ENCODE results near the gene LYPD6B. TPM values are rescaled to one million over a fixed set of nuclear protein-coding genes. Genes with fewer than 3 reads are reported as not detected.
A peak's percentile ranks its signal among the peaks of the same experiment; 100 is the strongest.

Gene LYPD6B
- total RNA-seq, 1 experiment from 2014 or later: 0.38 TPM

DNA sequence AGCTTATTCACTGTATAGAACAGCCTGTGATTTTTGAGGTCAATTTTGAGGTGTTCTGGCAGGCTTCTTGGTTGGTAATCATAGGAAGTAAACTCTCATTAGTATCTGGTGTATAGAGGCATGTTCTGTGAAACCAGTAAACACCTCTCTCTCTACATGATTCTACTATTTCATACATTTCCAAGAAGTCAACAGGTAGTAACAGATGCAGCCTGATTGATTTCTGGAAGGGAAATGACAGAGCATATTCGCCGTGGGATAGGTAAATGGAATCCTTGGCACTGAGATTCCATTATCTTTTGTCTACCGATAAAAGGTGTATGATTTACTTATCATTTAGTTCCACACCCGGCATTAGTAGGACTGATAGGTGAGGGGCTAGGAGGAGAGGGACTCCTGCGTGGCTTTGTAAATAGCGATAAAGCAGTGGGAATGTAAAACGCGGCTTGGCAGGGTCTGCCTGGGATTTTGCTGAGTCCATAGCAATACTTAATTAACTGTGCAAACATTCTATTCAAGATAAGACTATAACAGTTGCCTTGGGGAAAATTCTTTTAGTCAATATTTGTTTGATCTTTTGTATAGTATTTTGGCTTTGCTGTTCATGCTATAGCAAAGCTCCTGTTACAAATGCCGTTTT is 32.3 kb downstream of the LYPD6B start:
- no peak for DNase-seq (ENCODE audit: low spot score)

DNA sequence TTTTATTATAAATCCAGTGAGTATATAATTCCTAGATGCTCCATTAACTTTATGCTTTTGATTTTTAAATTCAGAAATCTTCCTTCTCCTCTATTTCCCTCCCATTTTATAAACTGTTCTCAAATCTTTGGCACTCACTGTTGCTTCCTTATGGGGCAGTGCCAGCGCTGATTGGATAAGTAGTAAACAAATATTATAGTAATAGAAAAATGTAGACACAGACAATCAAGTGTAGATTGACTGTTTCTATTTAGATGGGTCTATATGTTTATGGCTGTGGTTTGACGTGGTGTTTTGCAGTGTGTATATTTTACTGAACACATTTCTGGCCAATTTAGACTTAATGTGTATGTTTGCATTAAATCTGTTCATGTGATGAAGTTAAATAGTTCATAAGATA is 36.6 kb downstream of the LYPD6B start:
- DNase-seq (ENCODE audit: low spot score): no peak

DNA sequence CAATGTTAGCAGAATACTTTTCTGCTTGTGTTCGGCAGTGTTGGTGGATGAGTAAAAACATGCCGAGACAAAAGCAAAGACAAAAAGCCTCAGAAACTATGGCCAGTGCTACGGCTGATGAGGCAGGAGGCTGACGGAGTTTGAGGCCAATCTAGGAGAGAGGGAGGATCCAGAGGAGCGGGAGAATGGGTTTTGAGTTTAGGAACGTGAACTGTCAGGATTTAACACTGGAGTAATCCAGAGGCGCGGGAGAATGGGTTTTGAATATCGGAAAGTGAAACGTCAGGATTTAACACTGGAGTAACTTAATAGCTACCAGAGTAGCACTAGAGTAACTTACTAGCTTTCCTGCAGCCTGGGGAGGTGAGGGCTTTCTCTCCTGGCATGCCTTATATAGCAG is 37.4 kb downstream of the LYPD6B start:
- DNase-seq (ENCODE audit: low spot score): peak; percentile 37

DNA sequence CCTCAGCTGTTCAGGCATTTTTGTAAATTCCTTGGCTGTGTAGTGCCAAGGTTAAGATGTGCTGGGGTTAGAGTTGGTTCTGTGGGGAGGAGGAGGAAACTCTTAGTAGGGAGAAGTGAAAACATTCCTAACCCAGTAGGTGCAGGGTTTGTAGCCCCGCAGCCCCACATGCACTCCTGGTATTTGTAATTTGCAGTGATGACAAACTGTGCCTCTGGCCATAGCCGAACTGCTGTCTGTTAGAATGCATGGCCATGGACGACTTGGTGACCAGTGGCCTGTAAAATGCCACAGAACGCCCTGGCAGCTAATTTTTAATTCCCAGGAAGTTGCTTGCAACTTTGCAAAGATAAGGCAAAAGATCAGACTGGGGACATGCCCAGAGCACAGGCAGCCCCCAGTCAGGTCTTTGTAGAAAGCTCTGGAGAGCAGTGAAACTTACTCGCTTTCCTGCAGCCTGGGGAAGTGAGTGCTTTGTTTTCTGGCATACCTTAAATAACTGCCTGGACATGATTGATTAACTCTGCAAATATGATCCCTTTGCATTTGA is 38.4 kb downstream of the LYPD6B start:
- peak; percentile 31 for DNase-seq (ENCODE audit: low spot score)

DNA sequence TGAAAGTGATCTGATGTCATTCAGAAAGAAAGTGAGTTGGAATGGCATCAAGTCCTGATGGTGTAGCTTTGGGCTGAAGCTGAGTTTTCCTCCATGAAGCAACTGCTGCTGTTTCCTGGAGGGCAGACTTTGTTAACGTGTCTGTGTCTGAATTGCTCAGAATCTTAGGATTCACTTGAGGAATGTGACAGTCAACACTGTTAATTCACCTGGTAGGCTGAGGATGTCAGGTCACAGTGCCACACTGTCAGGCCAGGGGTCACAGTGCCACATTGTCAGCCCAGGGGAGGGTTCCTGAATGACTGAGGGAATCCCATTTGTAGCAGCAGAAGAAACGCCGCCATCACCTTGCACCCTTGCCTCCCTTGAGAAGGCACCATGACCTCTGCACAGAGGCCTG is 39.4 kb downstream of the LYPD6B start:
- no peak for DNase-seq (ENCODE audit: low spot score)

DNA sequence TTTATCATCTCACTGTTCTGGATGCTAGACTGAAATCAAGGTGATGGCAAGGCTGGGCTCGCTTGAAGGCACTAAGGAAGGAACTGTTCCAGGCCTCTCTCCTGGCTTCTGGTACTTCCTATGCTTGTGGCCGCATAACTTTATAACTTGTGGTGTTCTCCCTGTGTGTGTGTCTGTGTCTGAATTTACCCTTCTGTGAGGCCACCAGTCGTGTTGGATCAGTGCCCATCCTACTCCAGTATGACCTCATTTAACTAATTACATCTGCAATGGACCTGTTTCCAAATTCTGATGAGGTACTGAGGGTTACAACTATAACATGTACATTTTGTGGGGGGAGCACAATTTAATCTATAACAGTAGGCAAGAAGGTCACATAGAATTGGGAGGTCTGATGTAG is 41.6 kb downstream of the LYPD6B start:
- no peak for DNase-seq (ENCODE audit: low spot score)

DNA sequence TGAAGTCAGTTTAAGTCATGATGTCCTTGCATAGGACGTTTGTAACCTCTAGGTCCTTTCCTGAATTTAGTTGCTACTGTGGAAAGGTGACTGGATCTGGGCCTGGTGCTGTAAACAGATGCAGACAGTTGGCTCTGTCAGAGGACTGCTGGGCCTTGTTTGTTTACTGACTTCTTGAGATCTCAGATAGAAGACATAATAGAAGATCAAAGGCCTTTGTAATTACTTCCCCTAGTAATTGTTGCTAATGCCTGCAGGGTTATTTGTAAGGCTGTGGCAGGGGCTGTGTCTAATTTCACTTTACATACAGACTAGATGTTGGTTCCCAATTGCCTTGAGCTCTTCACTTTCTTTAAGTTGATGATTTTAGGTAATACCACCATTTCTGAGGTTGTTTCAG is 42.5 kb downstream of the LYPD6B start:
- no peak for DNase-seq (ENCODE audit: low spot score)

DNA sequence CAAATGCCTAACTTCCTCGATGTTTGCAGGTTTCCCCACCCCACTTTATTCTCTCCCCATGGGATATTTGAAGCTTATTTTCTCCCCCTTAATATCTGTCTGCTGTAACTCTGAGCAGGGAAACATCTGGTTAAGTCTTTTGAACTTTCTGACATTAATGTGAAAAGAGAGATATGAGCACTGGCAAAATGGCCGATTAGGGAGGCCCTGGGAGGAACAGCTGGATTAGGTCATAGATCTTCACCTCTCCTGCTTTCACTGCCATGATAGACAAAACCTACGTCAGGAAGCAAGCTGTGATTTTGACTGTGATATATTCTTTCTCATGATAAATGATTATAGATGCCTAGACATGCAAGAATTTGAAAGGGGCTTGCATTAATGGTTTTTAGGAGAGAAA is 43.6 kb downstream of the LYPD6B start:
- no peak for DNase-seq (ENCODE audit: low spot score)

DNA sequence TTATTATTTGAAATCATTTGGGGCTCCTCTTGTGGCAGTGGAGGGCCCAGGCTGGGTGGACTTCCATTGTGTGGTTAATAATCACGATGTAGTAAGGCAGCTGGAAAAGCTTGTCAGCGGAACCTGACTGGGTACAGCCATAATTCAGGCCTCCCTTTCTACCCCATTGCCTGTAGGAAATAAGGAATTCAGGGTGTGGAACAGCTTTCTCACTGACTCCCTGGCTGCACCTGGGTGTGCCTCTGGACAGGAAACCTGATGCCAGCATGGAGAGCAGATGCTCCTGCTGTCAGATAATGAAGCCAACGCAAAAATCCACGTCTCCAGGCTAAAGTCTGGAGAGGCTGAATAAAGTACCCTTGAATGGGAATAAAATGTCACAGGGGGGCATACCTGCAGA is 44.2 kb downstream of the LYPD6B start:
- no peak for DNase-seq (ENCODE audit: low spot score)

DNA sequence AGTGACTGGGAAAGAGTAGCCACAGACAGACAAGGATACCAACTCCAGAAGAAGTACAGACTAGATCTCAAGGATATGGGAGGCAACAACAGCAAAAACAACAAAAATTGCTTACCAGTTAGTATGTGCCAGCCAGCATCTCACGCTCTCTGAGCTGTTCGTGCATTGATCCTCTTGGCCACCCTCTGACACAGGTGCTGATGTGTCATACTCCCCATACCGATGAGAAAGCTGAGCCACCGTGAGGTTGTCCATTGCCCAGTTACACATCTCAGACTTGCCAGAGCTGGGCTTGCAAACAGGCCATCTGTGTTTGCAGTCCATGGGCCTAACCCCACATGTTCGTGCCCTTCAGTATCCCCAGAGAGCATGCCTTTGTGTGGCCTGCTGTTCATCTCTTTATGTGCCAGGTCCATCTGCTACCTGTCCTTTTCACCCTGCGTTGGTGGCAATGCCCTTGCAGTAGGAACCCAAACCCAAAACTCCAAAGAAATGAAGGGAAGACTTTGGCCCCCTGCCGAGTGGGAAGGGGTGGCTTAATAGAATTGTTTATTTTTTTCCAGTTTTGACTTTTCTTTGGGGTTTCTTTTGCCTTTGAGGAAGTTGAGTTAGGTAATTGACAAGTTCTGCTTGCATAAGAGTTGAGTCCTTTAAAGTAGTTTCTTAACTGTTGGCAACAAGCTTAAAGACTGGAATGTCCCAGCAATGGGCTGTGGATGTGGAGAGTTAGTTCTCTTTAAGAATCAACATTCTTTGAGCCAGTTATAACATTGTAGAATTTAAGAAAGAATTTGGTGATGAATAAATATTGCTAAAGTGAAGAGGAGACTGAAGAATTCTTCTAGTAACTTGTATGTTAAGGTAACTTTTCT is 46.7 kb downstream of the LYPD6B start:
- DNase-seq (ENCODE audit: low spot score): no peak

DNA sequence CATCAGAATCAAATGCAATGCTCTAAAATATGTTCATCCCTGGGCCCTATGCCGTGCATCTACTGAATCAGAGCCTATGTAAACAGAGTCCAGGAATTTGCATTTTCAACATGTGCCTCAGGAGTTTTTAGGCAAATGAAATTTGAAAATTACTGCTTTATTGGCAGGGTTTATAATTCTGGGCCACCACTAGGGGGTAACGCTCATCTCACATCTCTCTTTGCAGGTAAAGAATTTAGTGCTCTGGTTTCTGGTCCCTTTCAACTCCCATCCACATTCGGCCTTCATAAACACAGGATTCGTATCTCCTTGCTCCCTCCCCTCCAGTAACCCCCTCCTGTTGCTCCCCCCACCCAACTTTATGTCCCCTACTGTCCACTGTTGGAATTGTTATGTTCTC is 49.3 kb downstream of the LYPD6B start:
- no peak for DNase-seq (ENCODE audit: low spot score)

DNA sequence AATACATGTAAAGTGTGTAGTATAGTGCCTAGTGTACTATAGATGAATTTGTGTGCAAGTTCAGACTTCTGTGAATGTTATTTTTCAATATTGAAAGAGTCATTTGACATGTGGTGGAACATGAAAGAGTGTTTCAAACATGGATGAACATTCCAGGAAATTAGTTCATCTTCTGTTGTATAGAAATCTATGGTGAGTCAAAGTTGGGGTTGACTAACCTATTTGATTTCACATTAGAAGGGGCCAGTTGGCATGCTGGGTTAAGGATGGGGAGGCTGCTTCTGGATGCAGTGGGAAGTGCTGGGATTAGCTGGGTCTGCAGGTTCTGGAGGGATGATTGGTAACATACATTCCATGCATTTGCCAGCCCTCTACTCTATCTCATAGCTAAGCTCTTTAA is 50.6 kb downstream of the LYPD6B start:
- no peak for DNase-seq (ENCODE audit: low spot score)

DNA sequence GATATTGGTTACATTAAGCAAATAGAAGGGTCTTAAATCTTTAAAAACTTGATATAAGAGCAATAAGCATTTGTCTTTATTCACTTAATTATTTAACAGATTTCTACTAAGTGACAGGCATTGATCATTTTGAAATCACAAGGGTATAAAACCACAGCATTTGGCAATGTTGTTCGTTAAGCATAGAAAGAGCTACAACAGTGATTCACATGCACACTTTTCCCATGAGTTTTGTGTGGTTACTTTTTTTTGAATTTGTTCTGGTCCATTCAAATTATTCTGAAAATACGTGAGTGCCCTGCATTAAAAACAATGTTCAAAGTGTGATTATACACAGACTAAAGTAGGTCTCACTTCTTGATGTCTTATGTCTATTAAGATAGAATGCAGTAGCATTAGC is 52.2 kb downstream of the LYPD6B start:
- DNase-seq (ENCODE audit: low spot score): no peak

DNA sequence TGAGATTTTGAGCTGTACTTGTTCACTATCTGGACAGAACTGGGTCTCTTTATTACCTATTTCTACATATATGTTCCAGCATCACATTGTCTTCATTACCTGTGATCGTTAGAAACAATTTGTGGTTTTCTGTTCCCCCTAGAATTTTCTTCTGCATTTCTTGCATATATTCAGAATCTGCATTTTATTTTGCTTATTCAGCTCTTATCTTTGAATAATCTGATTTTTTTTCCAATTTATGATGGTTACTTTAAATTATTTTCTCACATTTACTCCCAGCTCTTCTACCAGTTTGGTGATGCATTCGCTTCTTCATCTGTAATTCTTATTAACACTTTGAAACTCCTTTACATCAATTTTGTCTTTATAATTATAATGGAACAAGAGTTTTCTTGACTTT is 55.1 kb downstream of the LYPD6B start:
- DNase-seq (ENCODE audit: low spot score): no peak

DNA sequence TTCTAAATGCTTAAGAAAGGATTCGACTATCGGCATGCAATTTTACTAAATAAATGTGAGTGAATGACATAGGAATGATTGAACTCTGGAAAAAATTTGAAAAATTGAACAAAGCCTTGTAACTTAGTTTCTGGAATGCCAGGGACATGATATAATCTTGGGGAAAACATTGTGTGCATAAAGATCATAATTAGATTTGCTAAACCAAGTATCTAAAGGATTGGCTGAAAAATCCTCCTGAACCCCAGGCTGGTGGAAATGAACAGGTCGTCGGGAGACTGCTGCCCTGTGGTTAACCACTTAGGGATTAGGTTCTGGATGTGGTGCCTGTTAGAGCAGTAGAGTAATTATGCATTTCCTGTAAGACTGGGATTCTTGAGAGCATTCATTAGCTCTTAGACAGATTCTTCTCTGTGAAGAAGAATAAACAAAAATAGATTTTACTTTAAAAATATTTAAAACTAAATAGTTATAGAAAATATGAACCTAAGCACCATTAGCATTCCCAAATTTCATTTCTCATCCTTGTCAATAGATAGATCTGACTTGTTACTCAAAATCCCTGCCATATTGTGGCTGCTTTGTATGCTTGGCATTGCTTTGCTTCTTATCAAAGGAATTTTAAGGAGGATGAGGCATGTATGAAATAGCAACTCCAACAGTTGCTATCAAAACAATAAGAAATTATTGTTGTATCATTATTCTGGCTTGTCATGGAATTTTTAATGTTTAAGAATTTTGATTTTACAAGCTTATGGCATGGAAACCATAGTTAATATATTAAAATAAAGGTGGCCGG is 55.9 kb downstream of the LYPD6B start:
- peak; percentile 93 for DNase-seq (ENCODE audit: low spot score)

DNA sequence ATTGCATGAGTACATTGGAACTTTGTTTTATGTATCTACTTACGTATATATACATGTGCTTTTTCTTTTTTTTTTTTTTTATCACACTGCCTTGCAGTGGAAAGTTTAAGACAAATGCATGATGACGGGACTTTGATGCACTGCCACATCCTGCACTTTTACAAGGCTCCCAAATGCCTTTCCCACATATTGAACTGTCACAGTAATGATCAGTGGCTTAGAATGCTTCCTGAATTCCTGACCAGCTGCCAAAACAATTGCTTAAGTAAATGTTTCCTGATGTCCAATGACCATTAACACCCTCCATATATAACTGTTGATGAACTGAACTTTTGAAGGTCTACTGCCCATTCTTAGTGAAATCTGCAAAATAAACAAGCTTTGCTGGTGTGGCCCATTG is 60.2 kb downstream of the LYPD6B start:
- peak; percentile 97 for DNase-seq (ENCODE audit: low spot score)

DNA sequence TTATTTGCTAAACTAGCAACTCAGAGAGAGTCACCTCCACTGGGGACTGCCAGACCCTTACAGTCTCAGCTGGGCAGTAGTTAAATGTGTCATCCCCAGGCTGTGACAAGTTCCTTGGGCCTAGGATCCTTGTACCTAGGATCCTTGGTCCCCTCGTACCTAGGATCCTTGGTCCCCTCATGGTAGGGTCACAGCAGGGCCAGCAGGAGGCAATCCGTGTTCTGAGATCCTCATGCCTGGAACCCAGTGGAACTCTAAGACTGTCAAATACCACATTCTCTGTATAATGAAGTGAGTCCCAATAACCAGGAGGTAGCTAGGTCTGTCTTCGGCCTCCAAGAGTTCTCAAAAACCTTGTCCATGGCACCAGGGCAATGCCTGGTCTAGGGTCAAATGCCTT is 60.8 kb downstream of the LYPD6B start:
- DNase-seq (ENCODE audit: low spot score): no peak

DNA sequence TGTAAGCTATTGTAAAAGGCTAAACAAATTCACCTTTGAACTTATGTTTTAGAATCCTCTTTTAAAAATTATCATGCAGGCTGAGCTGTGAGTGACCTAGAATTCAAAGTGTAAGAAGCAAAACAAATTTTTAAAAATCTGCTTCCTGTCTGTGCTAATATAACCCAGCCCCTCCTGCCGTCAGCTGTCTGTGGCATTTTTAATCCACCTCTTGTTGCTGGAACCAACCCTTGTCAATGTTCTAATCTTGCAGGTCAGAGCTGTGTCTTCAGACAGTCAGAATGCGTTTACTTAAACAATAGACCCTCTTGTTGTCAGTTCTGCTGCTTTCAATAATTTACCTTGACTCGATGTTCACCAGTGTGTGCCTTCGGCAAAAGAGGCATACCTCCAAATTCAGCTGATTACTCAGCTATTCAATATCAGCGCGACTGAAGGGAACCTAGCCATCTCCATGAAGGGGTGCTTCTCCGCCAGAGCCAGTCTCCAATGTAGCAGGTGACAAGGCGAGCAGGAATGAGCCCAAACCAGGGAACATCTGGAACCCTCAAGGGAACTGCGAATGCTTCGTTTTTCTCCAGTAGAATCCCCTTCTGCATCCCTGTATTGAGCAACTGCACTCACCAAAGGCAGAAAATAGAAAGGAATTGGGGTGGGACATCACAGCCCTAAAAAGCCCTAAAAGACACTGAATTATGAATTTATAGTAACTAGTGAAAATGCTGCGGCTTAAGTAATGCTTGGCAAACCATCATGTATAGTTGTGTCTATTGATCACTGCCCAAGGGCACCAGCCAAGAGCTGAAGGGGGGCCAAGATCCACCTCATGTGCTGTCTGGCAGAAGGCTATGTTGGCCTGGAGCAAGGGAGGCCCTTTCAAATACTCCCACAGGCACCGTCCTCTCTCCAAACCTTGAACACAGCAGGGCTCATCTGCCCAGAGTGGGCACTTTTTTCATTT is 62.5 kb downstream of the LYPD6B start:
- DNase-seq (ENCODE audit: low spot score): no peak

DNA sequence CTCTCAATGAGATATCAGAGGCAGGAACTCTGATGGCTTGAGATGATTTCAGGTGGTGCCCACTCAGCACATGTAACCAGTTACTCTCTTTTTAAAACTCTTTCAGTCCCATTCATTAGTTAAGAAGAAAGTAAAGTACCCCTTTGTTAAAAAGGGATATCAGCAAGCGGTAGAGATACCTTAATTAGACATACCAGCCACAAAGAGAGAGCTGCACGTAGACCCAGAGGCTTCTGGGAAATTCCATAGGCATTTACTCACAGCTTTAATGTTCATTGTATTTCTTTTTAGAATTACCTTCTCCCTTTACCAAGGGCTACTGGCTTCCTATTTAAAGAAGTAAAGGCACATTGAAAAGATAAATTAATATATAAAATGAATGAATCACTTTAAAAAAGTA is 63.3 kb downstream of the LYPD6B start:
- DNase-seq (ENCODE audit: low spot score): peak; percentile 51

DNA sequence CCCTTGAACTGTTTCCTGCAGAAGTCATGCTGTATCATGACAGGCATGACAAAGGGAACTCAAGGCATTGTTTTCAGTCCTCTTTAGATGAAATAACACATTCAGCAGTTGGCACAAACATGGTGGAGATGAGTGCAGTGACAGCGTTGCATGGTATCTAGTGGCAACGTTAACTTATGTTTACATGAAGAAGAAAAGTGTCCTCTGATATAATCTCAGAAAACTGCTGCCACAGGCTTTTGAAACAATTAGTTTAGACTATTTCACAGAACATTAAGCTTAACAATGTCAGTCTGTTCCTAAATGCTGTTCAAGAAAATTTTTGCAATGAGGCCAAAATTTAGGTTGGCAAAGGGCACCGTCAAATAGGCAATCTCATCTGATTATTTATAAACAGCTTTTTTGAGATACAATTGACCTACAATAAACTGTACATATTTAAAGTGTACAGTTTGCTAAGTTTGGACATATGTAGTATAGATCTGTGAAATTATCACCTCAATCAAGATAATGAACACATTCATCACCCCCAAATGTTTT is 64.7 kb downstream of the LYPD6B start:
- no peak for DNase-seq (ENCODE audit: low spot score)

DNA sequence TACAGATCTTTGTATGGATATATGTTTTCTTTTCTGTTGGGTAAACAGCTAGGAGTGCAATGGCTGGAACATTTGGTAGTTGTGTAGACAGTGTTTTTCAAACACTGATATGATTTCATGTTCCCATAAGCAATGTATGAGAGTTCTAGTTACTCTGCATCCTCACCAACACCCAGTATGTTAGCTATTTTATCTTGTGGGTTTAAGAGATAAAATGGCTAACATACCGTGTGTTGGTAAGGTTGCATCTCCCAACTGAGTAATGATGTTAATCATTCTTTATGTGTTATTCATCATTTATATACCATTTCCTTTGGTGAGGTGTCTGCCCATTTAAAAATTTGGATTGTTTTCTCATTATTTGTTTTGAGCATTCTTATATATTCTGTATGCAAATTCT is 65.7 kb downstream of the LYPD6B start:
- DNase-seq (ENCODE audit: low spot score): no peak
